ENCODE data around the gene ADORA2A.
A peak's percentile ranks its signal among the peaks of the same experiment; 100 is the strongest.

ADORA2A gene

DNA sequence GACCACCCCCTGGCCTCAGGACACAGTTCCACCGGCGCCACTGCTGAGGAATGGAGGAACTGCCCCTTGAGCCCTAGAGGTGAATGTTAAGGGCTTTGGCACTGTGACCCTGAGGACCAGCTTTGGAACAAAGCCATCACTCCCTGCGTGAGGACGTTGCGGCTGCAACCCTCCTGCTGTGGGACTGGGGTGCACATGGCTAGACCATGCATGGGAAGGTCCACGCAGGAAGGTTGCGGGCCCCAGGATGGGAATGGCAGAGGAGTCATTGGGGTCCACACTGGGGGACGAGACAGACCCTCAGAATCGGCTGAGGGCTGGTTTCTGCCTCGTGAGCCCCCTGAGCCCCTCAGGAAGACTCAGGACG is 6.4 kb upstream of the ADORA2A start:
- no peak for TF ChIP-seq POLR2AphosphoS5 (IDR thresholded peaks at IDR 0.05; ENCODE audit: low read depth, low read length)
- TF ChIP-seq, protein P1, sequence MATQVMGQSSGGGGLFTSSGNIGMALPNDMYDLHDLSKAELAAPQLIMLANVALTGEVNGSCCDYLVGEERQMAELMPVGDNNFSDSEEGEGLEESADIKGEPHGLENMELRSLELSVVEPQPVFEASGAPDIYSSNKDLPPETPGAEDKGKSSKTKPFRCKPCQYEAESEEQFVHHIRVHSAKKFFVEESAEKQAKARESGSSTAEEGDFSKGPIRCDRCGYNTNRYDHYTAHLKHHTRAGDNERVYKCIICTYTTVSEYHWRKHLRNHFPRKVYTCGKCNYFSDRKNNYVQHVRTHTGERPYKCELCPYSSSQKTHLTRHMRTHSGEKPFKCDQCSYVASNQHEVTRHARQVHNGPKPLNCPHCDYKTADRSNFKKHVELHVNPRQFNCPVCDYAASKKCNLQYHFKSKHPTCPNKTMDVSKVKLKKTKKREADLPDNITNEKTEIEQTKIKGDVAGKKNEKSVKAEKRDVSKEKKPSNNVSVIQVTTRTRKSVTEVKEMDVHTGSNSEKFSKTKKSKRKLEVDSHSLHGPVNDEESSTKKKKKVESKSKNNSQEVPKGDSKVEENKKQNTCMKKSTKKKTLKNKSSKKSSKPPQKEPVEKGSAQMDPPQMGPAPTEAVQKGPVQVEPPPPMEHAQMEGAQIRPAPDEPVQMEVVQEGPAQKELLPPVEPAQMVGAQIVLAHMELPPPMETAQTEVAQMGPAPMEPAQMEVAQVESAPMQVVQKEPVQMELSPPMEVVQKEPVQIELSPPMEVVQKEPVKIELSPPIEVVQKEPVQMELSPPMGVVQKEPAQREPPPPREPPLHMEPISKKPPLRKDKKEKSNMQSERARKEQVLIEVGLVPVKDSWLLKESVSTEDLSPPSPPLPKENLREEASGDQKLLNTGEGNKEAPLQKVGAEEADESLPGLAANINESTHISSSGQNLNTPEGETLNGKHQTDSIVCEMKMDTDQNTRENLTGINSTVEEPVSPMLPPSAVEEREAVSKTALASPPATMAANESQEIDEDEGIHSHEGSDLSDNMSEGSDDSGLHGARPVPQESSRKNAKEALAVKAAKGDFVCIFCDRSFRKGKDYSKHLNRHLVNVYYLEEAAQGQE (IDR thresholded peaks at IDR 0.05; ENCODE audit: insufficient read depth in 1 of 2, low read depth in 2 of 2, low read length in 2 of 2): no peak
- no peak for TF ChIP-seq FOXP2 (optimal IDR thresholded peaks at IDR 0.05; ENCODE audit: borderline replicate concordance, extremely low read depth, extremely low read length, insufficient read depth)
- TF ChIP-seq TAF1 (IDR thresholded peaks at IDR 0.05; ENCODE audit: borderline replicate concordance, insufficient read depth, low read length): no peak
- TF ChIP-seq SIN3A (IDR thresholded peaks at IDR 0.05; ENCODE audit: borderline replicate concordance, insufficient read depth, low read length): no peak

DNA sequence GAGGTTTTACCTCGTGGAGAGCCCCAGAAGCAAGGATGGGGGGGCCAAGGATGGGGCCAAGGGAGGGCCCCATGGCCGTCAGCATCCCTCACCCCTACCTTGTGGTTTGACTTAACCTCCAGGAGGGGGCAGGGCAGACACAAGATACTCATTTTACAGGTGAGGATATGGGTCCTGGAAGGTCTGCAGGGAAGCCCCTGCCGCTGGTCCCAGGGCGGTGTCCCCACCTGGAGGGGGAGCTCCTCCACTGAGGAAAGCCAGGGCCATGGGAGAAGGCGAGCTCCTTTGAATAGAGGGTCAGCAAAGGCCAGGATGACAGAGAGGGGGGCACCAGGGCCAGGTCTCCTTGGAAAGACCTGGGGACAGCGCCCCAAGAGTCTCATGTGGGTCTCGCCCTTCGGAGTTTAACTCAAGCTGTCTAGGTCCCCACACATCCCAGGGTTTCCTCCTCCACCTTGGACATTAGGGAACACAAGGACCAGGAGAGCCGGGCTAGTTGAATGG is 5.9 kb upstream of the ADORA2A start:
- TF ChIP-seq, protein P1 (IDR thresholded peaks at IDR 0.05; ENCODE audit: insufficient read depth in 1 of 2, low read depth in 2 of 2, low read length in 2 of 2): no peak
- no peak for TF ChIP-seq FOXP2 (optimal IDR thresholded peaks at IDR 0.05; ENCODE audit: borderline replicate concordance, extremely low read depth, extremely low read length, insufficient read depth)
- TF ChIP-seq TAF1 (IDR thresholded peaks at IDR 0.05; ENCODE audit: borderline replicate concordance, insufficient read depth, low read length): no peak
- TF ChIP-seq POLR2AphosphoS5 (IDR thresholded peaks at IDR 0.05; ENCODE audit: low read depth, low read length): no peak
- TF ChIP-seq SIN3A (IDR thresholded peaks at IDR 0.05; ENCODE audit: borderline replicate concordance, insufficient read depth, low read length): no peak

DNA sequence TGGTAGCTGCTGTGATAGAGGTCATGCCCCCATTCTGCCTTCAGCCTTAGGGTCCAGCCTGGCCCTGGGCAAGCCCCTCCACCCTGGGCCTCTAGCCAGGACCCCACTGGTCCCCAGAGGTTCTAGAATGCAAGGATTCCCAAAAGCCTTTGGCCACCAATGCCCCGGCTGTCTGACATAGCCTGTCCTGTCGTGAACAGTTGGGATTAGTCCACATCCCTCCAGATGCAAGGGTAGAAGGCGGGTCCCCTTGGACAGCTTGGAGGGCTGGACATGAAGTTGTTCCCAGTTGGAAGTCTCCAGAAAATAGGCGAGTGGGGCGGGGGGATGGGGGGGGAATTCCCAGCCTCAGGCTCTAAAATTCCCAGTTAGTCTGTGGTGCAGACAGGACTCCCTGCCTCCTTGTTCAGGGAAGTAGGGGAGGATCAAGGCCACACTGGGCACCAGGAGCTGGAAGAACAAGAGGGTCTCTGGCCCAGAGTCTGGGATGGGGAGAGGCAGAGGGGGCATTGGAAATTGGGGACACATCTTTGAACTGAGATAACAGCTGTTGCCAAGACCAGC is 5.2 kb upstream of the ADORA2A start:
- no peak for TF ChIP-seq FOXP2 (optimal IDR thresholded peaks at IDR 0.05; ENCODE audit: borderline replicate concordance, extremely low read depth, extremely low read length, insufficient read depth)
- TF ChIP-seq, protein P1 (IDR thresholded peaks at IDR 0.05; ENCODE audit: insufficient read depth in 1 of 2, low read depth in 2 of 2, low read length in 2 of 2): no peak
- no peak for TF ChIP-seq TAF1 (IDR thresholded peaks at IDR 0.05; ENCODE audit: borderline replicate concordance, insufficient read depth, low read length)
- TF ChIP-seq SIN3A (IDR thresholded peaks at IDR 0.05; ENCODE audit: borderline replicate concordance, insufficient read depth, low read length): no peak
- no peak for TF ChIP-seq POLR2AphosphoS5 (IDR thresholded peaks at IDR 0.05; ENCODE audit: low read depth, low read length)

DNA sequence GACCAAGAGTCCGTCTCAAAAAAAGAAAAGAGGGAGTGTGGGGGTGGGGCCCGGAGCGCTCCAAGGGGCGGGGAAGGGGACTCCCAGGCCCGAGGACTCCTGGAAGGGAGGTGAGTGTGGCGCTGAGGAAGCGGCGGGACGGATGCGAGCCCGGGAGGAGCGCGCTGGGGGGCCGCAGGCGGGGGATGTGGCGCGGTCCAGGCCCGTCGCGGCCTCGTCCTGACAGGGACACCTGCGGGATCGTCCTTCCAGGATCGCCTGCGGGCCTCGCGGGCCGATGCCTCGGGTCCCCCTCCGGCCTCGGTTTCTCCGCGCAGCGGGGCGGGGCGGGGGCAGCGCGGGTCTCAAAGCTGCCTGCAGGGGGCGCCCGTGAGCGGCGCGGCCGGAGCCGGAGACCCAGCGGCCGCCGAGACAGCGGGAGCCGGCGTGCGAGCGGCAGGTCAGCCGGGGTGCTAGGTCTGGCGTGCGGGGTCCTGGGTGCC is 3.8 kb upstream of the ADORA2A start:
- TF ChIP-seq SIN3A (IDR thresholded peaks at IDR 0.05; ENCODE audit: borderline replicate concordance, insufficient read depth, low read length) (no peak), FOXP2 (optimal IDR thresholded peaks at IDR 0.05; ENCODE audit: borderline replicate concordance, extremely low read depth, extremely low read length, insufficient read depth) (peak; percentile 13)

DNA sequence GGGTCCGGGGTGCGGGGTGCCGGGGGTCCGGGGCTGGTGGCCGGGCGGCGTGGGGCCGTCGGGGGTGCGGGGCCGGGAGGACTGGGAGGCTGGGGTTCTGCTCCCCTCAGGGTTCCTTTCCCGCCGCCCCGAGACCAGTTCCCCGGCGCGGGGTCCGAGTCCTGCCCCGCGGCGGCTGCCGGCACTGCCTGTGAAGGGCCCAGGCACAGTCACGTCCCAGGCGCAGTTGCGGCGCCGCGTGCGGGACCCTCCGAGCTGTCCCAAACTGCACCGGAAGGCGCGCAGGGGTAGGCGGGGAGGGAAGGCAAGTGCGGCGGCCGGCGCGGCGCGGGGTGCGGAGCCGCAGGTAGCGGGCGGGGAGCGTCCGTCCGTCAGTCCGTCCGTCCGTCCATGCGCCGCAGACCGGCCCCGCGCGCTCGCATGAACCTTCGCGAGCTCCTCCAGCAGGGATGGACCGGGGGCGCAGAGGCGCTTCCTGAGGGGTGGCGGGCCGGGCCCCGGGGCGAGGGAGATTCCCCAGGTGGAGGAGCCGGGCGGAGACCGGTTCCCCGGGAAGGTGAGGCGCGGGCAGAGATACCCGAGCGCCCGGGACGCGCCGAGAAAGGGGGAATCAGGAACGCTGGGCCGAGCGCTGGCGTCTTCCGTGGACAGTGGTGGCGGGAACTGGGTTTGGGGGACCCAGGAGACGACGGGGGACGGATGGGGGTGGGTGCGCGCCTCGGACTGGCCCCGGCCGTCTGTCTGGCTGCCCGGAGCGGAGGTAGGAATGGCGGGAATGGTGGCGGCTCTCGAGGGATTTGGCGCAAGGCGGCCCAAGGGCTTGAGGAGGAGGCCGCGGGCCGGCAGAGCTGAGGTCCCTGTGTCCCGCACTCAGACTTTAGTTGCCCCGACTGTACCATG is 3.1 kb upstream of the ADORA2A start:
- TF ChIP-seq POLR2AphosphoS5 (IDR thresholded peaks at IDR 0.05; ENCODE audit: low read depth, low read length) (no peak), FOXP2 (optimal IDR thresholded peaks at IDR 0.05; ENCODE audit: borderline replicate concordance, extremely low read depth, extremely low read length, insufficient read depth) (peak; percentile 34)

Measured in PFSK-1 (cell line).